ENCODE measurements around the gene GUCA2A. TPM values are rescaled to one million over a fixed set of nuclear protein-coding genes. Genes with fewer than 3 reads are reported as not detected.

The GUCA2A gene
- total RNA-seq, 2 donors from 2014 or later, result 195 to 959 TPM

DNA sequence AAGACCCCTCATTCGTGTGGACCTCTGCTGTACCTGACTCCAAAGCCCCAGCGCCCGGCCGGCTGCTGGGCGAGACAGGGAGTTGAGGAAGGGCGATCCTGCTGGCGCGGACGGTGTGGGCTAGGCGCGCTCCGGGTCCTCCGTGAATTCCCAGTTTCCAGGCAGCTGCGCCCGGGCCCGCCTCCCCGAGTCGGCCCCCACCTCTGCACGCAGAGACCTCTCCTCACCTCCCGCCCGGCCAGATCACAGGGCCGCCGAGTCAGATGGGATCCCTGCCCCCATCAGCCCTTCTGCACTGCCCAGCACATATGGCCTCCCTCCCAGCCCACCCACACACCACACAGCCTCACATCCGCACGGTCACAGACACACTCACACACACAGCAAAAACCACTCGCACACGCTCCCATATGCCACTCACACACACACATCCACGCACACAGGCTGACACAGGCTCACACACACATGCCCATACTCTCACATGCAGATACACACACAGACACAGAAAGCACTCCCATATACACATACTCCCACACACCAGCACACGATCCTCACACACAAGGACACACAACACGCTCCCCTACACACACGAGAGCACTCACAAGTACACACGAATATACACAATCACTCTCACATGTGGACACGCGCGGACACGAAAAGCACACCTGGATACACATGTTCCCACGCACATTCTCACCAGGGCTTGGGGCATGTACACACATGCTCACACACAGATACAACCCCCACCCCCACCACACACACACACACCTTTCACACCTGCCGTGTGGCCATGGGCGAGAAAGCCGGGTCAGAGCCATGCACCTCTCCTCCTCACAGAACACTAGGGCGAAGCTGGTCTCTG, 18.6 kb downstream of the GUCA2A start:
- H3K36me3 ChIP-seq, result no peaks in the 10 kb centered on the region
- no peak overlapping the region for H3K9ac ChIP-seq (ENCODE audit: low read depth in 2 of 2, low read length in 2 of 2)
- H3K27ac ChIP-seq, result no peak overlapping the region
- H3K4me3 ChIP-seq, result no peak overlapping the region
- DNase-seq, result no peak
- intact Hi-C loops (cut with DNase I), result no loop called here
- TF ChIP-seq, protein P1, sequence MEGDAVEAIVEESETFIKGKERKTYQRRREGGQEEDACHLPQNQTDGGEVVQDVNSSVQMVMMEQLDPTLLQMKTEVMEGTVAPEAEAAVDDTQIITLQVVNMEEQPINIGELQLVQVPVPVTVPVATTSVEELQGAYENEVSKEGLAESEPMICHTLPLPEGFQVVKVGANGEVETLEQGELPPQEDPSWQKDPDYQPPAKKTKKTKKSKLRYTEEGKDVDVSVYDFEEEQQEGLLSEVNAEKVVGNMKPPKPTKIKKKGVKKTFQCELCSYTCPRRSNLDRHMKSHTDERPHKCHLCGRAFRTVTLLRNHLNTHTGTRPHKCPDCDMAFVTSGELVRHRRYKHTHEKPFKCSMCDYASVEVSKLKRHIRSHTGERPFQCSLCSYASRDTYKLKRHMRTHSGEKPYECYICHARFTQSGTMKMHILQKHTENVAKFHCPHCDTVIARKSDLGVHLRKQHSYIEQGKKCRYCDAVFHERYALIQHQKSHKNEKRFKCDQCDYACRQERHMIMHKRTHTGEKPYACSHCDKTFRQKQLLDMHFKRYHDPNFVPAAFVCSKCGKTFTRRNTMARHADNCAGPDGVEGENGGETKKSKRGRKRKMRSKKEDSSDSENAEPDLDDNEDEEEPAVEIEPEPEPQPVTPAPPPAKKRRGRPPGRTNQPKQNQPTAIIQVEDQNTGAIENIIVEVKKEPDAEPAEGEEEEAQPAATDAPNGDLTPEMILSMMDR (IDR thresholded peaks at IDR 0.05), result no peak
- no peaks in the 10 kb centered on the region for H3K9me3 ChIP-seq
- H3K4me1 ChIP-seq, result no peaks in the 10 kb centered on the region
- H3K27me3 ChIP-seq, result no peaks in the 10 kb centered on the region

DNA sequence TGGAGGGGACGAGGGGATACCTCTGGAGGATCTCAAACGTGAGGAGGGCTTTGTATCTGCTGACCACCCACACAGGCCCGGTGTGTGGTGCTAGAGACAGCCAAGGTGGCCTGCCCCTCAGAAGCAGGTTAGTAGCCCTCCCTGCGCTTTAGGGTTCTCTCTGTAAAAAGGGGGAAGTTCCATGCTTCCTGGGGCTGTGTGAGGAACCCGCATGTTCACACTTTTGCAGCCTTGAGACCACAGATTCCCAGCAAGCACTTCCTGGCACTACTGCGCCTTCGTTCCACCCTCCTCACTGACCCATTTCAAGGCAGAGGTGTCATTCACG, 19.2 kb downstream of the GUCA2A start:
- TF ChIP-seq, protein P1 (IDR thresholded peaks at IDR 0.05), result no peak
- H3K9me3 ChIP-seq, result no peaks in the 10 kb centered on the region
- H3K27me3 ChIP-seq, result no peaks in the 10 kb centered on the region
- no peak overlapping the region for H3K27ac ChIP-seq
- H3K4me1 ChIP-seq, result no peaks in the 10 kb centered on the region
- no peak overlapping the region for H3K4me3 ChIP-seq
- no peak overlapping the region for H3K9ac ChIP-seq (ENCODE audit: low read depth in 2 of 2, low read length in 2 of 2)
- DNase-seq, result no peak
- intact Hi-C loops (cut with DNase I), result no loop called here
- H3K36me3 ChIP-seq, result no peaks in the 10 kb centered on the region

DNA sequence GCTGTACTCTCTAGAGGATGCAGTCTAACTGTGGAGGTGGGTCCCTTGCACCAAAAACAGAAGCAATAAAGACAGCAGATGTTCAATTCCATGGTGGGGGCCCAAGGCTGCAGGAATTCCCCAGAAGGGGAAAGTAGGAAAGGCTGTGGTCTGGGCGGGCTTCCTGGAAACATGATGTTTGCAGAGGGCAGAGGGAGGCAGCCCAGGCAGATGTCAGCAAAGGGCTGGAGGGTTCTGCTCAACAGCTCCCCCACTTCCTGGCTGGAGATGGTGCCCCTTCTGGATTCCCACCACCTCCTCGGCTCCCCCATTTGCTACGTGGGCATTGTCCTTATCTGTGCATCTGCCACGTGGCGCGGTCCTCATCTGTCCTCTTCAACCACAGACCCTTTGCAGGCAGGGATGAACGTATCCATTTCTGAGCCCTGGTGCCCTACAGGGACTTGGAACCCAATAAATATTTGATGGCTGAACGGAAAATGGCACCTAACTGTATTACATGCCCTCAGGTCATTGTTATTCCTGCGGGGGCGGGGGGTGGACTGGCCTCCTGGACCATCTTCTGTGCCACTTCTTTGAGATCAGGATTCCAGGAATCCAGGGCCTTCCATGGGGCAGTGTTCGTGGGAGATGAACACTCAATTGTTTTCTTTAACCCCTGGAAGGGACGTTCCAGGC, 19.7 kb downstream of the GUCA2A start:
- intact Hi-C loops (cut with DNase I), result no loop called here
- Histone ChIP-seq H3K27ac (no peak overlapping the region), H3K4me1 (no peaks in the 10 kb centered on the region), H3K4me3 (no peak overlapping the region), H3K9me3 (no peaks in the 10 kb centered on the region), H3K27me3 (no peaks in the 10 kb centered on the region), H3K36me3 (no peaks in the 10 kb centered on the region), H3K9ac (ENCODE audit: low read depth in 2 of 2, low read length in 2 of 2) (no peak overlapping the region)
- TF ChIP-seq, protein P1 (IDR thresholded peaks at IDR 0.05), result no peak
- DNase-seq, result no peak

DNA sequence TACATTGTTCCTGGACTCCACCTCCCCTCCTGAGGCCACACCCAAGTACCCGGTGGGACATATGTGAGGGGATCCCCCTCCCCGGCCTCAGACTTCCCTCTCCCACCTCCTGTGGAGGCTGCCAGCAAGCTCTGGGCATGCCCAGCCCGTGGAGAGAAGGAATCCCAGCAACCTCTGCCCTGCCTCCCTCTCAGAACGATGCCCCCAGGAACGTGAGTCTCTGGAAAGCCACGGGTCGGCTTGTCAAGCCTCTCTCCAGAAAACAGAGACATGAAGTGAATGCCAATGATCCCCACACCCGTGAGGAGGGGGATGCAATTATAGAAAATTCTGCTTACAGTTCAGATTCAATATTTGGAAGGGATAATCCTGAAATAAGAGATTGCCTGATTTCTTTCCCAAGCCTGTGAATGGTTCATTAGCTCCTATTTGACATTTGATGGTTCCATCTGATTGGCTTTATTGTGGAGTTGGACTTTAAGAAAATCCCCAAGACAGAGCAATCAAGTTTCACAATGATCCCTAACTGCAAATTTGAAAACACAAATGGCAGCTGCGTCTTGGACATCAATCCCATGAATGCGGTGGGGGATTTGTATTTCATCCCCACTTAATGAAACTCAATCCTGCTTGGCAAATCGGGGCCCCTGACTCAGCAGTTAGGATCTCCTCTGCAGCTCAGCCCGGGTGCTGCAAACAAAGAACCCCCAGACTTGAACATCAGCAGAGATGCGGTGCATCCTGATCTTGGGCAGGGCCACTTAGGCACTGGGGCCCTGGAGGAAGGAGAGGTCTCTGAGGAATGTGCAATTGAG, 20.4 kb downstream of the GUCA2A start:
- TF ChIP-seq, protein P1 (IDR thresholded peaks at IDR 0.05), result no peak
- H3K4me3 ChIP-seq, result no peak overlapping the region
- DNase-seq, result no peak
- H3K4me1 ChIP-seq, result no peaks in the 10 kb centered on the region
- H3K27ac ChIP-seq, result no peak overlapping the region
- H3K9ac ChIP-seq (ENCODE audit: low read depth in 2 of 2, low read length in 2 of 2), result no peak overlapping the region
- intact Hi-C loops (cut with DNase I), result no loop called here
- no peaks in the 10 kb centered on the region for H3K9me3 ChIP-seq
- no peaks in the 10 kb centered on the region for H3K27me3 ChIP-seq
- no peaks in the 10 kb centered on the region for H3K36me3 ChIP-seq

DNA sequence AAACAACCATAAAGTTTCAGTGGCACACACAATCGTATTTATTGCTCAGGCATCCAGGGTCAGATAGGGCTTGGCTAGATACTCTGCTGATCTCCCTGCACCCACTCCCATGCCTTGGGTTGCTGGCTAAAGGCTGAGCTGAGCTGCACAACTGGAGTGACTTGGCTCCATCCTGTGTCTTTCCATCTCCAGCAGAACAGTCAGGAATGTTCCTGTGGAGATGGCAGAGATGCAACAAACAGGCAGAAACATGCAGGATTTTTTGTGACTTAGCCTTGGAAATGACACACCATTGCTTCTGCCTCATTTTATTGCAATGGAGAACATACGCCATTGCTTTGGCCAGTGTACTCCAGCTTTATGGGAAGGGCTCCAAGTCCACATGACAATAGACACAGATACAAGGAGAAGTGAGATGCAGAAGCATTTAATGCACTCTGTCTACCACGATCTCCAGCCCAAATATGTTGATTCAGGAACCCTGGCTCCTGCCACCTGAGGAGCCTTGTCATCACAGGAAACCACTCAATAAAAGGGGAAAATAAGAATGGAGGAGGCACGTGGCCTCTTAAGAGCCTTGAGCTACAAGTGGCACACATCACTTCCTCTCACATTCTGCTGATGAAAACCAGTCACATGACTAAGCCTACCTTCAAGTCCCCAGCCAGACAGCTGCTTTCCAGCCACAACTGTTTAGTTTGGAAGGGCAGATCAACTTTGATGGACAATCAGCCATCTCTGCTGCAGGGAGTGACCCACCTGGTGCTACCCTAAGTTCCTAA, 21.5 kb downstream of the GUCA2A start:
- Histone ChIP-seq H3K9ac (ENCODE audit: low read depth in 2 of 2, low read length in 2 of 2) (no peak overlapping the region), H3K36me3 (no peaks in the 10 kb centered on the region), H3K9me3 (no peaks in the 10 kb centered on the region), H3K27me3 (no peaks in the 10 kb centered on the region), H3K4me3 (no peak overlapping the region), H3K27ac (no peak overlapping the region), H3K4me1 (no peaks in the 10 kb centered on the region)
- TF ChIP-seq, protein P1 (IDR thresholded peaks at IDR 0.05), result no peak
- intact Hi-C loops (cut with DNase I), result no loop called here
- DNase-seq, result no peak
